Erythroblast (primary cell): Measurements from ENCODE around the gene TRAFD1.

ENCODE experiments used
- GATA1 ChIP-seq: IDR thresholded peaks from 2 replicates; pipeline ENCODE4 v1.6.1; 2011; ENCODE audit warnings: low read depth, mild to moderate bottlenecking, control low read depth, low read length, moderate library complexity
- POLR2A ChIP-seq: IDR thresholded peaks from 2 replicates; pipeline ENCODE4 v1.6.1; 2011; ENCODE audit warnings: mild to moderate bottlenecking, low read length

DNA sequence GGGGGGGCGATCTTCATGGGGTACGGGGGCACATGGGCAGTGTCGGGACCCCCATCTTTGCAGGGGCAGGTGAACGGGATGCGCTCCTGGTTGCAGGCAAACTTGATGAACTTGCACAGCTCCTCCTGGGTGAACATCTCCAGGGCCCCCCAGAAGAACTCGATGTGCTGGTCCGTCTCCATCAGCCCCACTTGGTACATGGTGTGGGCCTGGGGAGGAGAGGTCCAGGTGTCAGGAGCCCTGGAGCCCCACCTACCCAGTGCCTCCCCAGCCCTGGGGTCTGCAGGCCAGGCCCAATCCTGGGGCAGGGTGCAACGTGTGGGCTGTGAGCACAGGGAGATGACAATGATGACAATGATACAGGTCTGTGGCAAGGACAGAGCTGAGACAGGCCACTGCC is 37.7 kb downstream of the TRAFD1 start:
- TF ChIP-seq POLR2A (no peak), GATA1 (no peak)
